DMS153 treated with DMSO at 0.1 percent for 48 hours (cell line): ENCODE results near the gene FETUB.

Source experiments
- DNase-seq: peaks from one replicate; lab custom pipeline; 2025; ENCODE audit not compliant: unreplicated experiment; lab: John Stamatoyannopoulos, UW

FETUB gene

GRCh38 chr3:186639778-186640472 lies at the start of gene FETUB:
TSS of gene FETUB (plus strand) at chr3:186640399. CDS start at chr3:186640461, 62 bp downstream.
- DNase-seq, result no peak

GRCh38 chr3:186590580-186591295 lies 49.5 kb upstream of the FETUB start:
- no peak for DNase-seq

GRCh38 chr3:186592682-186593081 lies 47.5 kb upstream of the FETUB start:
- no peak for DNase-seq

- no peak for DNase-seq
These were observed 46.3 kb upstream of the FETUB start for GRCh38 chr3:186593862-186594261.

- DNase-seq, result no peak
These were observed 45.5 kb upstream of the FETUB start for GRCh38 chr3:186594591-186595113.

GRCh38 chr3:186596568-186597287 lies 43.5 kb upstream of the FETUB start:
- DNase-seq, result no peak

- no peak for DNase-seq
These were observed 42.0 kb upstream of the FETUB start for GRCh38 chr3:186598108-186598784.

- DNase-seq, result no peak
These were observed 41.4 kb upstream of the FETUB start for GRCh38 chr3:186598794-186599141.

GRCh38 chr3:186599142-186599784 lies 40.9 kb upstream of the FETUB start:
- no peak for DNase-seq

GRCh38 chr3:186599785-186600166 lies 40.4 kb upstream of the FETUB start:
- DNase-seq, result no peak

GRCh38 chr3:186600896-186601295 lies 39.3 kb upstream of the FETUB start:
- no peak for DNase-seq

GRCh38 chr3:186603159-186603558 lies 37.0 kb upstream of the FETUB start:
- DNase-seq, result no peak

GRCh38 chr3:186605078-186605477 lies 35.1 kb upstream of the FETUB start:
- DNase-seq, result no peak

GRCh38 chr3:186605561-186606545 lies 34.3 kb upstream of the FETUB start:
- no peak for DNase-seq

GRCh38 chr3:186608624-186609215 lies 31.5 kb upstream of the FETUB start:
- no peak for DNase-seq

GRCh38 chr3:186609247-186609868 lies 30.8 kb upstream of the FETUB start:
- DNase-seq, result no peak

GRCh38 chr3:186612065-186612464 lies 28.1 kb upstream of the FETUB start:
- DNase-seq, result no peak

GRCh38 chr3:186612721-186613636 lies 27.2 kb upstream of the FETUB start, which contains the start of gene AHSG:
TSS of gene AHSG (plus strand) at chr3:186613060. CDS start at chr3:186613142, 82 bp downstream.
- no peak for DNase-seq
